ENCODE results near the gene SHISA6. TPM values are rescaled to one million over a fixed set of nuclear protein-coding genes. Genes with fewer than 3 reads are reported as not detected.

The SHISA6 gene
- total RNA-seq, 1 experiment from 2014 or later, result 21.1 TPM

GRCh38 chr17:11598274-11599221 lies 357.5 kb downstream of the SHISA6 start, which contains the start of gene DNAH9:
Gene DNAH9, plus strand, starts transcription at chr17:11598470. Its CDS starts 29 bp downstream, at chr17:11598499.
- peak within 1 kb of the TSS; percentile 24 for H3K4me3 ChIP-seq (ENCODE audit: low read depth, low read length)
- Mint-ChIP-seq H3K27me3 (ENCODE audit: insufficient read depth, unreplicated experiment) (peaks cover 6% of the 10 kb centered on the region), H3K9me3 (ENCODE audit: unreplicated experiment) (no peaks in the 10 kb centered on the region), H3K27ac (ENCODE audit: unreplicated experiment) (no peak within 1 kb of the TSS), H3K36me3 (ENCODE audit: insufficient read depth, unreplicated experiment) (no peaks in the 10 kb centered on the region), H3K4me3 (ENCODE audit: unreplicated experiment) (peak within 1 kb of the TSS; percentile 58), H3K4me1 (ENCODE audit: low read depth, unreplicated experiment) (no peaks in the 10 kb centered on the region)
- CTCF ChIA-PET, result no interaction called here
- H3K9me3 ChIP-seq, result no peaks in the 10 kb centered on the region
- no peak for TF ChIP-seq CTCF (IDR thresholded peaks at IDR 0.05; ENCODE audit: insufficient read depth in 1 of 2, low read depth in 1 of 2, low read length in 1 of 2, severe bottlenecking in 1 of 2, unreplicated experiment in 1 of 2)
- intact Hi-C loops (cut with micrococcal nuclease; ENCODE audit: unreplicated experiment), result no loop called here
- no peaks in the 10 kb centered on the region for H3K36me3 ChIP-seq (ENCODE audit: control insufficient read depth, insufficient read depth, low read length)
- DNase-seq, result peak; percentile 79 to 85
- POLR2A ChIA-PET, result no interaction called here
- BruUV-seq (replicated peaks), result no TSS peak
- H3K4me1 ChIP-seq, result no peaks in the 10 kb centered on the region
- H3K27me3 ChIP-seq (replicated peaks; ENCODE audit: control insufficient read depth, insufficient read depth, low read length), result no peaks in the 10 kb centered on the region

- POLR2A ChIA-PET, result no interaction called here
- no peak overlapping the region for H3K27ac Mint-ChIP-seq (ENCODE audit: unreplicated experiment)
These were observed 360.6 kb downstream of the SHISA6 start for GRCh38 chr17:11601661-11602060.

GRCh38 chr17:11608396-11608795 lies 367.4 kb downstream of the SHISA6 start:
- no peak overlapping the region for H3K27ac Mint-ChIP-seq (ENCODE audit: unreplicated experiment)
- TF ChIP-seq CTCF (IDR thresholded peaks at IDR 0.05; ENCODE audit: insufficient read depth in 1 of 2, low read depth in 1 of 2, low read length in 1 of 2, severe bottlenecking in 1 of 2, unreplicated experiment in 1 of 2), result no peak
- H3K4me1 Mint-ChIP-seq (ENCODE audit: low read depth, unreplicated experiment), result no peaks in the 10 kb centered on the region
- H3K4me3 Mint-ChIP-seq (ENCODE audit: unreplicated experiment), result peak overlapping the region; percentile 46
- no TSS peak for BruUV-seq (replicated peaks)
- peak in 1 of 2 experiments; percentile 24 for DNase-seq
- no peaks in the 10 kb centered on the region for H3K27me3 Mint-ChIP-seq (ENCODE audit: insufficient read depth, unreplicated experiment)
- CTCF ChIA-PET, result no interaction called here
- H3K9me3 Mint-ChIP-seq (ENCODE audit: unreplicated experiment), result no peaks in the 10 kb centered on the region
- Histone ChIP-seq H3K27me3 (replicated peaks; ENCODE audit: control insufficient read depth, insufficient read depth, low read length) (no peaks in the 10 kb centered on the region), H3K4me1 (no peaks in the 10 kb centered on the region), H3K9me3 (no peaks in the 10 kb centered on the region), H3K36me3 (ENCODE audit: control insufficient read depth, insufficient read depth, low read length) (no peaks in the 10 kb centered on the region), H3K4me3 (ENCODE audit: low read depth, low read length) (no peak overlapping the region)
- intact Hi-C loops (cut with micrococcal nuclease; ENCODE audit: unreplicated experiment), result no loop called here
- POLR2A ChIA-PET, result no interaction called here
- no peaks in the 10 kb centered on the region for H3K36me3 Mint-ChIP-seq (ENCODE audit: insufficient read depth, unreplicated experiment)

More at GRCh38 chr17:11601661-11602060, 360.6 kb downstream of the SHISA6 start:
- intact Hi-C loops (cut with micrococcal nuclease; ENCODE audit: unreplicated experiment), result no loop called here
- no peaks in the 10 kb centered on the region for H3K27me3 ChIP-seq (replicated peaks; ENCODE audit: control insufficient read depth, insufficient read depth, low read length)
- H3K4me1 Mint-ChIP-seq (ENCODE audit: low read depth, unreplicated experiment), result no peaks in the 10 kb centered on the region
- no peaks in the 10 kb centered on the region for H3K4me1 ChIP-seq
- H3K4me3 Mint-ChIP-seq (ENCODE audit: unreplicated experiment), result no peak overlapping the region
- no TSS peak for BruUV-seq (replicated peaks)
- no peak for DNase-seq
- TF ChIP-seq CTCF (IDR thresholded peaks at IDR 0.05; ENCODE audit: insufficient read depth in 1 of 2, low read depth in 1 of 2, low read length in 1 of 2, severe bottlenecking in 1 of 2, unreplicated experiment in 1 of 2), result no peak
- no peaks in the 10 kb centered on the region for H3K9me3 Mint-ChIP-seq (ENCODE audit: unreplicated experiment)
- H3K36me3 Mint-ChIP-seq (ENCODE audit: insufficient read depth, unreplicated experiment), result no peaks in the 10 kb centered on the region
- H3K9me3 ChIP-seq, result no peaks in the 10 kb centered on the region
- H3K27me3 Mint-ChIP-seq (ENCODE audit: insufficient read depth, unreplicated experiment), result peaks cover 5% of the 10 kb centered on the region
- no peak overlapping the region for H3K4me3 ChIP-seq (ENCODE audit: low read depth, low read length)
- CTCF ChIA-PET, result no interaction called here
- H3K36me3 ChIP-seq (ENCODE audit: control insufficient read depth, insufficient read depth, low read length), result no peaks in the 10 kb centered on the region
